ENCODE results near the gene RNF115.

- TF ChIP-seq POLR2AphosphoS5 (IDR thresholded peaks at IDR 0.05) (no peak), CTCF (IDR thresholded peaks at IDR 0.05) (no peak)
Observed at GRCh38 chr1:145778146-145778540, 45.8 kb downstream of the RNF115 start.

Measured in esophagus muscularis mucosa (tissue), 3 donors.